Left lung (tissue), 10 donors: ENCODE measurements around the gene RBM15B. TPM values are rescaled to one million over a fixed set of nuclear protein-coding genes. Genes with fewer than 3 reads are reported as not detected.

Experiments used
- ATAC-seq: fragments of 200-7000 bp; cut with Tn5 transposase; one replicate; pipeline ENCODE4 v1.9.1; 2020; ENCODE audit warnings: moderate library complexity
- DNase-seq, 4 donors: peaks; one replicate each; pipeline ENCODE4 v3.0.0-alpha.2; 2013 to 2020
- H3K27ac ChIP-seq, 2 donors: fragments of 200-600 bp; sonication (generic) in 1 of 2; one replicate each; pipeline versions ENCODE4 v1.5.0 to v1.8.0; 2020 to 2021
- H3K27me3 ChIP-seq, 2 donors: fragments of 200-600 bp; sonication (generic) in 1 of 2; one replicate each; pipeline versions ENCODE4 v1.5.0 to v1.8.0; 2020 to 2021
- H3K36me3 ChIP-seq, 2 donors: fragments of 200-600 bp; sonication (generic) in 1 of 2; one replicate each; pipeline versions ENCODE4 v1.5.0 to v1.8.0; 2020 to 2021
- H3K4me1 ChIP-seq, 2 donors: fragments of 200-600 bp; one replicate each; pipeline ENCODE4 v1.8.0; 2021
- H3K4me3 ChIP-seq, 2 donors: fragments of 200-600 bp; sonication (generic) in 1 of 2; one replicate each; pipeline versions ENCODE4 v1.5.0 to v1.8.0; 2020 to 2021; ENCODE audit warnings: mild to moderate bottlenecking in 1 of 2
- H3K9me3 ChIP-seq, 2 donors: fragments of 200-600 bp; sonication (generic) in 1 of 2; one replicate each; pipeline versions ENCODE4 v1.5.0 to v1.8.0; 2020 to 2021
- intact Hi-C, 2 donors: fragments of 100-400 bp; cut with DNase I; formaldehyde crosslinking; loops; one replicate each; pipeline versions ENCODE4 v1.11.2 to v1.14.2; 2022
- polyA plus RNA-seq, 6 donors: library from polyadenylated mRNA; unstranded; fragments of 120-200 nt; gene quantifications; one replicate each; pipeline ENCODE4 v1.2.1, GENCODE V29; 2013; ENCODE audit not compliant: insufficient read length in 6 of 6
- total RNA-seq, 2 donors: library from RNA; stranded (reverse); fragmentation: NEBNext Ultra II Directional; extraction: Animal tissue kit (Norgen Biotek cat#: 25700); gene quantifications; one replicate each; pipeline ENCODE4 v1.2.1, GENCODE V29; 2021
- TF ChIP-seq, protein P1 (sequence below), 2 donors: fragments of 200-600 bp; sonication (generic) in 1 of 2; IDR thresholded peaks; one replicate each; pipeline versions ENCODE4 v1.5.0 to v1.8.0; 2021; ENCODE audit warnings: antibody characterized with exemption in 2 of 2
- donor health status: DM: no; HTN: yes; CAD: no.
- donor health status: DM: no; HTN: no; CAD: no.

RBM15B gene
- total and polyA plus RNA-seq, 8 donors = 25.2 to 44.8 (median 35.7) TPM

DNA sequence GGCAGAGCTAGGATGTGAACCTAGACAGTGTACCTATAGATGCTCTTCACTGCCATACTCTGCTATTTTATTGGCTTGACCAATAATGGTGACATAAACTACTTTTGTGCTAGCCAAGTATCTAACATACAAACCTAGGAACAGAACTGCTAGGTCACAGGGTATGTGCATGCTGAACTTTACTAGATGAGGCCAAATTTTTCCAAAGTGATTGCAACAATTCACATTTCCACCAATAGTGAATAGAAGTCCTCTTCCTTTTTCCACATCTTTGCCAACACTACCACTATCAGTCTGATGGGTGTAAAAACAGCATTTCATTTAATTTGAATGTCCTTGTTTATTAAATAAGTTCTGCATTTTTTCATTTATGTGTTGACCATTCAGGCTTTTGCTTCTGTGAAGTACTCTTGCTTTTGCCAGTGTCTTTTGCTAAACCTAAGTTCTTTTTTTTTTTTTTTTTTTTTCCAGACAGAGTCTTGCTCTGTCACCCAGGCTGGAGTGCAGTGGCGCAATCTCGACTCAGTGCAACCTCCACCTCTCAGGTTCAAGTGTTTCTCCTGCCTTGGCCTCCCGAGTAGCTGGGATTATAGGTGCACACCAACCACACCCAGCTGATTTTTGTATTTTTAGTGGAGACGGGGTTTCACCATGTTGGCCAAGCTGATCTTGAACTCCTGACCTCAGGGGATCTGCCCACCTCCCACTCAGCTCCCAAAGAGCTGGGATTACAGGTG, 54.6 kb downstream of the RBM15B start:
- Histone ChIP-seq H3K27me3 (no peaks in the 10 kb centered on the region), H3K36me3 (peaks cover 0 to 37% of the 10 kb centered on the region in 2 donors), H3K9me3 (no peaks in the 10 kb centered on the region), H3K27ac (no peak overlapping the region), H3K4me1 (peaks cover 0 to 5% of the 10 kb centered on the region in 2 donors), H3K4me3 (no peak overlapping the region)
- peak in 1 of 4 donors; percentile 3 for DNase-seq
- intact Hi-C loops = no loop called here
- TF ChIP-seq, protein P1, sequence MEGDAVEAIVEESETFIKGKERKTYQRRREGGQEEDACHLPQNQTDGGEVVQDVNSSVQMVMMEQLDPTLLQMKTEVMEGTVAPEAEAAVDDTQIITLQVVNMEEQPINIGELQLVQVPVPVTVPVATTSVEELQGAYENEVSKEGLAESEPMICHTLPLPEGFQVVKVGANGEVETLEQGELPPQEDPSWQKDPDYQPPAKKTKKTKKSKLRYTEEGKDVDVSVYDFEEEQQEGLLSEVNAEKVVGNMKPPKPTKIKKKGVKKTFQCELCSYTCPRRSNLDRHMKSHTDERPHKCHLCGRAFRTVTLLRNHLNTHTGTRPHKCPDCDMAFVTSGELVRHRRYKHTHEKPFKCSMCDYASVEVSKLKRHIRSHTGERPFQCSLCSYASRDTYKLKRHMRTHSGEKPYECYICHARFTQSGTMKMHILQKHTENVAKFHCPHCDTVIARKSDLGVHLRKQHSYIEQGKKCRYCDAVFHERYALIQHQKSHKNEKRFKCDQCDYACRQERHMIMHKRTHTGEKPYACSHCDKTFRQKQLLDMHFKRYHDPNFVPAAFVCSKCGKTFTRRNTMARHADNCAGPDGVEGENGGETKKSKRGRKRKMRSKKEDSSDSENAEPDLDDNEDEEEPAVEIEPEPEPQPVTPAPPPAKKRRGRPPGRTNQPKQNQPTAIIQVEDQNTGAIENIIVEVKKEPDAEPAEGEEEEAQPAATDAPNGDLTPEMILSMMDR (IDR thresholded peaks at IDR 0.05) = no peak
- peak; percentile 52 for ATAC-seq

Other genes with a start within 250 kb of the RBM15B start
- 100 to 1,000 TPM; 109 to 187 TPM for gene MANF, start 6.0 kb upstream of the RBM15B start, total RNA-seq
- 100 to 1,000 TPM in 2 of 6 donors, 10 to 100 TPM in 4; 87.7 to 118 (median 97.7) TPM for gene MANF, start 6.0 kb upstream of the RBM15B start, polyA plus RNA-seq
- 10 to 100 TPM; 18.1 to 20.8 TPM for gene DCAF1, start 108.7 kb downstream of the RBM15B start, total RNA-seq
- 10 to 100 TPM; 23.6 to 28.3 (median 26.3) TPM for gene DCAF1, start 108.7 kb downstream of the RBM15B start, polyA plus RNA-seq
- 10 to 100 TPM; 20.6 to 22.9 TPM for gene RAD54L2, start 147.4 kb downstream of the RBM15B start, total RNA-seq
- 10 to 100 TPM; 18.0 to 22.4 (median 19.4) TPM for gene RAD54L2, start 147.4 kb downstream of the RBM15B start, polyA plus RNA-seq